GM12865 (cell line): ENCODE measurements around the gene DUSP7.

Experiments
- DNase-seq: peaks from one replicate; pipeline ENCODE4 v3.0.0; 2010; ENCODE audit warnings: low read depth
- H3K4me3 ChIP-seq: 2 replicates; pipeline ENCODE4 v1.5.1; 2011; ENCODE audit warnings: mild to moderate bottlenecking, low read depth, low read length, control low read depth
- TF ChIP-seq, protein P1 (sequence below): IDR thresholded peaks from 2 replicates; pipeline ENCODE4 v1.5.1; 2011; ENCODE audit warnings: low read length, control low read depth, low read depth, inconsistent platforms; ENCODE audit not compliant: insufficient read depth; ENCODE audit errors: missing control alignments

The DUSP7 gene

DNA sequence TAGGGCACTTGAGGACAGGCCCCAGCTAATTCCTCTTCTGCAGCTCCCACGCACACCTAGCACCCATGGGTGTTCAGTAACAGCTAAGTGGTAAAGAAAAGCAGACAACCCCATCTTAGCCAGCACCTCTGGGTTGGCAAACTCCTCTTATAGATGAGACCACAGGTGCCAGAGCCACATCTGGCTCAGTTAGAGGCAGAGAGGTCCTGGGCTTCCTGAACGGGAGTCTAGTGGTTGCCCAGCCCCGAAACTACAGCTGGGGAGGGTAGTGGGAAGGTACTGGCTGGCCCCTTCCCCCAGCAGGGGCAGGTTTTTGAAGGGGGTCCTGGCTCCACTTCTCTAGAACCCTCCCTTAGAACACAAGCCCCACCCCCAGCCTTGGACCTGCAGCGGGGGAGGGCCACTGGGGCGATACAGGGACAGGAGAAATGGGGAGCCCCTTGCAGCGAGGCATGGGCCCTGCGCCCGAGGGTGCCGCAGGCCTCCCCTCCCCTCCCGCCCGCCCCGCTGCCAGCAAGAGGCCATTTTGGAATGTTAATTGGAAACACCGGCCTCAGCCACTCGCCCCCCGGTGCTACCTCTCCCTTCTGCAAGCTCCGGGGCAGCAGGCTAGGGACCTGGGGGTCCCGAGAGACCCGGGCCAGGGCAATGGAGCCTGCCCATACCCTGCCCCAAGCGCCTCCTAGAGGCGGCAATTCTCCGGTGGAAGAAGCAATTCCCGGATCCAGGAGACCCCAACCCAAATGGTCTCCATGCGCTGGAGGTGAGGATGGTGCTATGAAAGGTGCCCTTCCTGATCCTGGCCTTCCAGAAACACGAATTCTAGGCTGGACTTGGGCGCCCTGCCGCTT is 1.5 kb downstream of the DUSP7 start:
- DNase-seq, result no peak
- TF ChIP-seq, protein P1, sequence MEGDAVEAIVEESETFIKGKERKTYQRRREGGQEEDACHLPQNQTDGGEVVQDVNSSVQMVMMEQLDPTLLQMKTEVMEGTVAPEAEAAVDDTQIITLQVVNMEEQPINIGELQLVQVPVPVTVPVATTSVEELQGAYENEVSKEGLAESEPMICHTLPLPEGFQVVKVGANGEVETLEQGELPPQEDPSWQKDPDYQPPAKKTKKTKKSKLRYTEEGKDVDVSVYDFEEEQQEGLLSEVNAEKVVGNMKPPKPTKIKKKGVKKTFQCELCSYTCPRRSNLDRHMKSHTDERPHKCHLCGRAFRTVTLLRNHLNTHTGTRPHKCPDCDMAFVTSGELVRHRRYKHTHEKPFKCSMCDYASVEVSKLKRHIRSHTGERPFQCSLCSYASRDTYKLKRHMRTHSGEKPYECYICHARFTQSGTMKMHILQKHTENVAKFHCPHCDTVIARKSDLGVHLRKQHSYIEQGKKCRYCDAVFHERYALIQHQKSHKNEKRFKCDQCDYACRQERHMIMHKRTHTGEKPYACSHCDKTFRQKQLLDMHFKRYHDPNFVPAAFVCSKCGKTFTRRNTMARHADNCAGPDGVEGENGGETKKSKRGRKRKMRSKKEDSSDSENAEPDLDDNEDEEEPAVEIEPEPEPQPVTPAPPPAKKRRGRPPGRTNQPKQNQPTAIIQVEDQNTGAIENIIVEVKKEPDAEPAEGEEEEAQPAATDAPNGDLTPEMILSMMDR, result no peak

GRCh38 chr3:52053307-52054304 is 2.8 kb downstream of the DUSP7 start:
- peak; percentile 56 for DNase-seq

More for the DNA sequence above, 1.5 kb downstream of the DUSP7 start:
- H3K4me3 ChIP-seq, result peak overlapping the region; percentile 85

DNA sequence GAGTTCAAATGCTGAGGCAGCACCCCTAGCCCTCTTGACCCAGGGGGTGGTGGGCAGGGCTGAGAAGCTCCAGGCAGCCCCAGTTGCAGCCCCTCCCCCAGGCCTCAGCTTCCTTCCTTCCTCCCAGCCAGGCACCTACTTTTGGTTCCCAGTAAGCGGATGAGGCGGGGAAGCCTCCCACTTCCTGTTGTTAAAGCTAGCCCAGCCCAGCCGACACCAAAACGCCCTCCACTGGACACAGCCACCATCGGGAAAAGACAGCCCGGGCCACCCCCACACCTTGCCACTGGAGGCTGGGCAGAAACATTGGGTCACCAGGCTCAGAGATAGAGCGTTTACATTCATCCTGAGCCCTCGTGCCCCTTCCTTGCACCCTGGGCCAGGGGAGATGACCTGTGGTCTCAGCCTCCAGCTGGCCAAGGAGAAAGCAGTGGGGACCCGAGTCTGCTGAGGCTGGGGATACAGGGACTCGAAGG is 3.5 kb downstream of the DUSP7 start:
- peak overlapping the region; percentile 26 for H3K4me3 ChIP-seq
- TF ChIP-seq, protein P1, result no peak
- DNase-seq, result peak; percentile 53

More at GRCh38 chr3:52053307-52054304, 2.8 kb downstream of the DUSP7 start:
- peak overlapping the region; percentile 26 for H3K4me3 ChIP-seq
- TF ChIP-seq, protein P1, result peak; percentile 41

- H3K4me3 ChIP-seq, result no peak overlapping the region
- TF ChIP-seq, protein P1, result no peak
- no peak for DNase-seq
Observed at GRCh38 chr3:52051444-52051843, 4.9 kb downstream of the DUSP7 start.

DNA sequence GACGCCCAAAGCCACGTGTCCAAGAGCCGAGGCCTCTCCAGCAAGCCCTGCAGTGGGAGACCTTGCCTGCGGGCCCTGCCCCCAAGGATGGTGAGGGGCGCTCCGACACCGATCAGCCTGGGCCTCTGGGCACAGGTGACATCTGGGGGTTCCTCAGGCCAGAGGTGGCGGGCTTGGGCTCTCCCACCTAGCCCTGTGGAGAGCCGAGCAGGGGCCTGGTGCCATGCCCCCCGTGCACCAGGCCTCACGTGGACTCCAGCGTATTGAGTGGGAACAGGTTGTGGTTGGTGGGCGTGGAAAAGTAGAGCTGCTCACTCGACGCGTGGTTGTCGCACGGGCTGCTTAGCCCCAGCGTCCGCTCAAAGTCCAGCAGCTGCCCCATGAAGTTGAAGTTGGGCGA is 5.8 kb downstream of the DUSP7 start:
- TF ChIP-seq, protein P1, result no peak
- H3K4me3 ChIP-seq, result no peak overlapping the region
- no peak for DNase-seq

DNA sequence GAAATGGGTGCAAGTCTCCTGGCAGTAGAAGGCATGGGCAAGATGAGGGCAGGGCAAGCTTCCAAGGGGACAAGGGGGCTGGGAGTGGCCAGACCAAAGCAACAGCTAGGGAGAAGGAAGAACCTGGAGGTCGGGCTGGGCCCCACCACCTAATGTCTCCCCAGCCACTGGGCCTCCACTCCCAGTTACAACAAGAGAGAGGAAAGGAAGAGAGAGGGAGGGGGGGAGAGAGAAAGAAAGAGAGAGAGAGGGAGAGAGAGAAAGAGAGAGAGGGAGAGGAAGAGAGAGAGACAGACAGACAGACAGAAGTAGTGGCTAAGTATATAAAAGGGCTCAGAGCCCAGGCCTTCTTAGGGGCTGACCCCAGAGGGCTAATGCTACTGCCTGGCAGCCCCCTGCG is 6.9 kb downstream of the DUSP7 start:
- DNase-seq, result no peak
- no peak overlapping the region for H3K4me3 ChIP-seq
- TF ChIP-seq, protein P1, result no peak
